H1 (cell line): Measurements from ENCODE around the gene PTGIS. TPM values are rescaled to one million over a fixed set of nuclear protein-coding genes. Genes with fewer than 3 reads are reported as not detected.

ENCODE experiments used
- CTCF ChIA-PET: fragments of 300-600 bp; sonication (Branson Sonifier 250); formaldehyde crosslinking; loops from one replicate; lab custom pipeline; 2021; ENCODE audit not compliant: partially characterized antibody; lab: Charles Lee
- POLR2A ChIA-PET: fragments of 300-600 bp; sonication (Branson Sonifier 250); formaldehyde crosslinking; loops from one replicate; lab custom pipeline; 2021; ENCODE audit warnings: inconsistent platforms; ENCODE audit not compliant: partially characterized antibody; lab: Charles Lee
- DNase-seq, 2 experiments: peaks; one replicate each; pipeline versions ENCODE4 v3.0.0 to v3.0.0-alpha.2; 2010 to 2022; ENCODE audit warnings: low spot score in 2 of 2, low read depth in 1 of 2, mixed read lengths in 1 of 2
- FAIRE-seq: peaks from 2 replicates; lab custom pipeline; 2011; peaks lifted over from hg19 to GRCh38; lab: Jason Lieb, UNC
- H2AFZ ChIP-seq: 2 replicates; pipeline ENCODE4 v1.8.1; 2012; ENCODE audit warnings: low read length, inconsistent platforms
- H2AK5ac ChIP-seq: 2 replicates; pipeline ENCODE4 v1.6.1; 2013; ENCODE audit warnings: low read depth, low read length
- H2BK120ac ChIP-seq: replicated peaks from 2 replicates; pipeline ENCODE3; 2013; ENCODE audit warnings: low read depth, low read length, inconsistent platforms
- H2BK12ac ChIP-seq: 2 replicates; pipeline ENCODE4 v1.6.1; 2013; ENCODE audit warnings: low read depth, low read length
- H2BK15ac ChIP-seq: 2 replicates; pipeline ENCODE4 v1.6.1; 2013; ENCODE audit warnings: low read length
- H2BK20ac ChIP-seq: 2 replicates; pipeline ENCODE4 v1.6.1; 2013; ENCODE audit warnings: low read length
- H2BK5ac ChIP-seq: 2 replicates; pipeline ENCODE4 v1.6.1; 2013; ENCODE audit warnings: low read depth, low read length
- H3K14ac ChIP-seq: 2 replicates; pipeline ENCODE4 v1.6.1; 2013; ENCODE audit warnings: inconsistent platforms; ENCODE audit not compliant: insufficient read length
- H3K18ac ChIP-seq: 2 replicates; pipeline ENCODE4 v1.6.1; 2013; ENCODE audit warnings: low read length; ENCODE audit errors: extremely low read depth
- H3K23ac ChIP-seq: 2 replicates; pipeline ENCODE4 v1.6.1; 2013; ENCODE audit warnings: inconsistent platforms; ENCODE audit not compliant: insufficient read length
- H3K23me2 ChIP-seq: 2 replicates; pipeline ENCODE4 v1.6.1; 2013; ENCODE audit warnings: low read depth, low read length
- H3K27ac ChIP-seq: 2 replicates; pipeline ENCODE4 v1.6.1; 2011; ENCODE audit warnings: low read depth, low read length, inconsistent platforms
- H3K27me3 ChIP-seq, 4 experiments: replicated peaks in 1 of 4; 1 replicate in 1 of 4; 2 replicates in 3 of 4; pipeline versions ENCODE4 v1.6.1 to v1.8.1; 2011 to 2013; ENCODE audit warnings: low read length in 3 of 4, mild to moderate bottlenecking in 3 of 4, inconsistent platforms in 2 of 4, mixed read lengths in 2 of 4, moderate library complexity in 1 of 4; ENCODE audit not compliant: control insufficient read depth in 3 of 4, insufficient read depth in 3 of 4; ENCODE audit errors: extremely low read depth in 1 of 4
- H3K36me3 ChIP-seq, 4 experiments: 2 replicates each; pipeline versions ENCODE4 v1.6.1 to v1.8.1; 2011 to 2013; ENCODE audit warnings: mild to moderate bottlenecking in 4 of 4, low read length in 3 of 4, moderate library complexity in 2 of 4, control low read depth in 1 of 4, inconsistent platforms in 1 of 4; ENCODE audit not compliant: insufficient read depth in 4 of 4, control insufficient read depth in 2 of 4
- H3K4ac ChIP-seq: replicated peaks from 2 replicates; pipeline ENCODE3; 2013; ENCODE audit warnings: low read length, low read depth, mixed read lengths, inconsistent platforms; ENCODE audit not compliant: insufficient read length
- H3K4me1 ChIP-seq, 4 experiments: replicated peaks in 1 of 4; 1 replicate in 1 of 4; 2 replicates in 3 of 4; pipeline versions ENCODE4 v1.6.1 to v1.8.1; 2011 to 2013; ENCODE audit warnings: low read length in 3 of 4, inconsistent platforms in 2 of 4, mixed read lengths in 1 of 4; ENCODE audit not compliant: insufficient read depth in 4 of 4, control insufficient read depth in 3 of 4
- H3K4me2 ChIP-seq, 2 experiments: 2 replicates each; pipeline versions ENCODE4 v1.6.1 to v1.8.1; 2011 to 2013; ENCODE audit warnings: low read depth in 2 of 2, low read length in 2 of 2, control low read depth in 1 of 2, inconsistent platforms in 1 of 2, mild to moderate bottlenecking in 1 of 2; ENCODE audit not compliant: insufficient read depth in 1 of 2
- H3K4me3 ChIP-seq, 4 experiments: fragments of 200-600, 300-600 bp in 1 of 4; sonication (generic), shearing (Covaris generic), sonication (Bioruptor Twin) in 1 of 4; 2 replicates each; pipeline versions ENCODE4 v1.5.1 to v1.8.1; 2011 to 2016; ENCODE audit warnings: low read length in 4 of 4, low read depth in 3 of 4, control low read depth in 2 of 4, inconsistent platforms in 2 of 4, mild to moderate bottlenecking in 2 of 4, mixed read lengths in 1 of 4, moderate library complexity in 1 of 4; ENCODE audit not compliant: insufficient read depth in 2 of 4; ENCODE audit errors: extremely low read depth in 1 of 4
- H3K56ac ChIP-seq: replicated peaks from 2 replicates; pipeline ENCODE3; 2013; ENCODE audit warnings: low read depth, mild to moderate bottlenecking, mixed read lengths, low read length, inconsistent platforms; ENCODE audit not compliant: insufficient read length
- H3K79me1 ChIP-seq: 2 replicates; pipeline ENCODE4 v1.6.1; 2013; ENCODE audit warnings: low read depth, low read length, control low read depth
- H3K79me2 ChIP-seq, 2 experiments: 2 replicates each; pipeline versions ENCODE4 v1.6.1 to v1.8.1; 2012 to 2013; ENCODE audit warnings: low read length in 2 of 2, mild to moderate bottlenecking in 2 of 2, inconsistent platforms in 1 of 2; ENCODE audit not compliant: insufficient read depth in 2 of 2, control insufficient read depth in 1 of 2
- H3K9ac ChIP-seq, 4 experiments: replicated peaks in 1 of 4; 1 replicate in 1 of 4; 2 replicates in 3 of 4; pipeline versions ENCODE4 v1.6.1 to v1.8.1; 2011 to 2013; ENCODE audit warnings: low read depth in 3 of 4, low read length in 3 of 4, control low read depth in 2 of 4, mild to moderate bottlenecking in 2 of 4, moderate library complexity in 2 of 4, inconsistent platforms in 1 of 4; ENCODE audit errors: extremely low read depth in 1 of 4
- H3K9me3 ChIP-seq, 2 experiments: 2 replicates each; pipeline versions ENCODE4 v1.6.1 to v1.8.1; 2012 to 2013; ENCODE audit warnings: mild to moderate bottlenecking in 2 of 2, moderate library complexity in 2 of 2, control low read depth in 1 of 2, inconsistent platforms in 1 of 2, low read depth in 1 of 2, low read length in 1 of 2, mixed read lengths in 1 of 2; ENCODE audit not compliant: insufficient read depth in 2 of 2
- H4K20me1 ChIP-seq, 2 experiments: replicated peaks in 1 of 2; 2 replicates each; pipeline versions ENCODE3 to v1.8.1; 2011 to 2013; ENCODE audit warnings: inconsistent platforms in 2 of 2, low read length in 2 of 2, mild to moderate bottlenecking in 1 of 2; ENCODE audit not compliant: insufficient read depth in 2 of 2, control insufficient read depth in 1 of 2
- H4K5ac ChIP-seq: 2 replicates; pipeline ENCODE4 v1.6.1; 2013; ENCODE audit warnings: low read length, low read depth, mixed read lengths, inconsistent platforms; ENCODE audit not compliant: insufficient read length
- H4K8ac ChIP-seq: 2 replicates; pipeline ENCODE4 v1.8.0; 2013; ENCODE audit warnings: mild to moderate bottlenecking, moderate library complexity, low read length, inconsistent platforms; ENCODE audit not compliant: insufficient read depth; ENCODE audit errors: extremely low read depth
- H4K91ac ChIP-seq: replicated peaks from 2 replicates; pipeline ENCODE3; 2013; ENCODE audit warnings: low read length, mixed read lengths, inconsistent platforms; ENCODE audit not compliant: insufficient read length
- CBX5 ChIP-seq: fragments of 300-800, 300-1000 bp; sonication (generic); IDR thresholded peaks from 2 replicates; pipeline ENCODE4 v1.7.1; 2016; ENCODE audit warnings: antibody characterized with exemption, low read length, low read depth
- CTBP2 ChIP-seq: IDR thresholded peaks from 2 replicates; pipeline ENCODE4 v1.7.0; 2011; ENCODE audit warnings: borderline replicate concordance, mild to moderate bottlenecking, moderate library complexity, mixed read lengths, low read length; ENCODE audit not compliant: insufficient read depth, insufficient read length
- E2F6 ChIP-seq: IDR thresholded peaks from 2 replicates; pipeline ENCODE4 v1.6.1; 2012; ENCODE audit warnings: inconsistent platforms
- FOSL1 ChIP-seq: IDR thresholded peaks from 2 replicates; pipeline ENCODE4 v1.6.1; 2011; ENCODE audit warnings: mild to moderate bottlenecking, low read depth, low read length, moderate library complexity; ENCODE audit not compliant: insufficient read depth
- HDAC2 ChIP-seq, 2 experiments: fragments of 300-600 bp in 1 of 2; sonication (generic) in 1 of 2; IDR thresholded peaks; 2 replicates each; pipeline ENCODE4 v1.6.1; 2011 to 2012; ENCODE audit warnings: low read depth in 2 of 2, low read length in 2 of 2, mild to moderate bottlenecking in 2 of 2, moderate library complexity in 2 of 2, borderline replicate concordance in 1 of 2, inconsistent platforms in 1 of 2
- KDM1A ChIP-seq: fragments of 200-600, 300-600 bp; sonication (generic); IDR thresholded peaks from 2 replicates; pipeline ENCODE4 v1.7.1; 2016; ENCODE audit warnings: mild to moderate bottlenecking, low read length, borderline replicate concordance
- KDM5A ChIP-seq: fragments of 200-600 bp; IDR thresholded peaks from 2 replicates; pipeline ENCODE4 v1.7.1; 2012; ENCODE audit warnings: mild to moderate bottlenecking, low read length, inconsistent platforms, mixed read lengths
- SIN3A ChIP-seq, 2 experiments: IDR thresholded peaks in 1 of 2; conservative IDR thresholded peaks in 1 of 2; 2 replicates each; pipeline ENCODE4 v1.6.1; 2011 to 2012; ENCODE audit warnings: low read length in 2 of 2, improper control_type of control experiment in 1 of 2, low read depth in 1 of 2, mild to moderate bottlenecking in 1 of 2
- TAF7 ChIP-seq: optimal IDR thresholded peaks from 2 replicates; pipeline ENCODE3; 2011; ENCODE audit warnings: low read depth, mild to moderate bottlenecking, inconsistent platforms, low read length, moderate library complexity, borderline replicate concordance
- WGBS, 2 experiments: shearing (Covaris generic) in 1 of 2; methylation state at CpG; one replicate each; pipeline versions ENCODE4 v1.1.6 to v1.1.7; 2013 to 2015; ENCODE audit warnings: low lambda C conversion rate in 2 of 2, mixed read lengths in 2 of 2, inconsistent platforms in 1 of 2, low coverage in 1 of 2, missing lambda C conversion rate in 1 of 2; ENCODE audit not compliant: insufficient replicate concordance in 2 of 2, insufficient coverage in 1 of 2, insufficient read length in 1 of 2; ENCODE audit errors: extremely low coverage in 1 of 2, missing lambda C conversion rate in 1 of 2; 5-methylcytosine and 5-hydroxymethylcytosine counted together
- polyA plus RNA-seq, 7 experiments: library from polyadenylated mRNA; depleted of rRNA in 3 of 7; stranded (reverse) in 5 of 7; unstranded in 2 of 7; fragments of >200 nt in 5 of 7; fragments of 200-250 nt in 2 of 7; gene quantifications; 1 replicate in 5 of 7; 2 replicates in 1 of 7; 4 replicates in 1 of 7; pipeline versions ENCODE4 v1.2.1 to v1.2.3, GENCODE V29; 2011 to 2013; ENCODE audit warnings: missing spikeins in 2 of 7, mixed read lengths in 2 of 7
- total RNA-seq: library from RNA; stranded (reverse); fragmentation: NEBNext Ultra II Directional; extraction: Animal tissue kit (Norgen Biotek cat#: 25700); gene quantifications from 2 replicates; pipeline ENCODE4 v1.2.1, GENCODE V29; 2021

Gene PTGIS
- total and polyA plus RNA-seq, 2 of the 8 experiments (the other 6 are each of a cell fraction or from before 2014, with no cell fraction given), result 29.9 to 35.5 TPM

- no peaks in the 10 kb centered on the region for H3K79me2 ChIP-seq
- peaks cover 3 to 4% of the 10 kb centered on the region in 2 experiments; a peak in 3 of 4 replicates for H3K9me3 ChIP-seq
- H2BK5ac ChIP-seq, result no peak overlapping the region
- H3K27me3 ChIP-seq, result no peaks in the 10 kb centered on the region
- WGBS, 2 experiments, result 94% methylated on average over 10 of the region's 10 CpGs; no CpG with 5 or more reads in 1 of the 2 experiments
- no peak overlapping the region for H2BK12ac ChIP-seq
- H4K8ac ChIP-seq, result no peak overlapping the region
- POLR2A ChIA-PET, result interaction anchor here (0.9 to 4.7 kb wide), 3 partner anchors 12 to 14 kb away, joined by 3 to 30 read pairs (median 3); no protein-coding TSS in a partner anchor
- peaks cover 0 to 6% (median 3%) of the 10 kb centered on the region in 4 experiments; a peak in 5 of 7 replicates for H3K4me1 ChIP-seq
- no peak overlapping the region for H3K4me2 ChIP-seq
- no peaks in the 10 kb centered on the region for H3K23me2 ChIP-seq
- H2BK120ac ChIP-seq, result no peak overlapping the region
- H3K79me1 ChIP-seq, result no peaks in the 10 kb centered on the region
- no peak overlapping the region for H2BK15ac ChIP-seq
- no peaks in the 10 kb centered on the region for H3K36me3 ChIP-seq
- no peak overlapping the region for H4K5ac ChIP-seq
- no peak overlapping the region for H4K91ac ChIP-seq
- H3K23ac ChIP-seq, result no peak overlapping the region
- no peak overlapping the region for H3K14ac ChIP-seq
- H2AFZ ChIP-seq, result no peak overlapping the region
- no peak overlapping the region for H2BK20ac ChIP-seq
- H4K20me1 ChIP-seq, result no peaks in the 10 kb centered on the region
- no peak overlapping the region for H3K9ac ChIP-seq
- no peak overlapping the region for H3K18ac ChIP-seq
- no peak overlapping the region for H3K27ac ChIP-seq
- no peak for DNase-seq
- CTCF ChIA-PET, result interaction anchor here (0.6 to 11.2 kb wide), 11 partner anchors 21 to 306 kb away, joined by 3 to 88 read pairs (median 4); no protein-coding TSS in a partner anchor
- no peak overlapping the region for H3K56ac ChIP-seq
- H2AK5ac ChIP-seq, result no peak overlapping the region
- no peak overlapping the region for H3K4ac ChIP-seq
- FAIRE-seq, result no peak
- H3K4me3 ChIP-seq, result no peak overlapping the region
- no peak for TF ChIP-seq HDAC2 (IDR thresholded peaks at IDR 0.05; ENCODE audit: borderline replicate concordance in 1 of 2, low read depth in 2 of 2, low read length in 2 of 2)
- no peak for TF ChIP-seq KDM1A
- no peak for TF ChIP-seq CTBP2
- TF ChIP-seq E2F6, result no peak
- TF ChIP-seq TAF7, result no peak
- TF ChIP-seq SIN3A (conservative IDR thresholded peaks at IDR 0.05 in 1 of 2, IDR thresholded peaks at IDR 0.05 in 1 of 2; ENCODE audit: low read depth in 1 of 2, low read length in 2 of 2), result no peak
- no peak for TF ChIP-seq FOSL1
- no peak for TF ChIP-seq KDM5A
- TF ChIP-seq CBX5, result no peak
Measured at GRCh38 chr20:49582413-49583334, 14.7 kb upstream of the PTGIS start.
